LNCaP clone FGC (cell line): ENCODE measurements around the gene MYPOP.

Experiments
- DNase-seq: peaks from one replicate; pipeline ENCODE4 v3.0.0-alpha.2; 2011; ENCODE audit warnings: low read depth
- H3K4me3 ChIP-seq: 2 replicates; pipeline ENCODE4 v1.5.1; 2011; ENCODE audit warnings: mild to moderate bottlenecking, low read depth, low read length, control low read depth
- TF ChIP-seq, protein P1 (sequence below): IDR thresholded peaks from 2 replicates; pipeline ENCODE4 v1.5.1; 2012; ENCODE audit warnings: mild to moderate bottlenecking; ENCODE audit not compliant: control insufficient read depth, insufficient read depth; ENCODE audit errors: extremely low read depth

MYPOP gene

DNA sequence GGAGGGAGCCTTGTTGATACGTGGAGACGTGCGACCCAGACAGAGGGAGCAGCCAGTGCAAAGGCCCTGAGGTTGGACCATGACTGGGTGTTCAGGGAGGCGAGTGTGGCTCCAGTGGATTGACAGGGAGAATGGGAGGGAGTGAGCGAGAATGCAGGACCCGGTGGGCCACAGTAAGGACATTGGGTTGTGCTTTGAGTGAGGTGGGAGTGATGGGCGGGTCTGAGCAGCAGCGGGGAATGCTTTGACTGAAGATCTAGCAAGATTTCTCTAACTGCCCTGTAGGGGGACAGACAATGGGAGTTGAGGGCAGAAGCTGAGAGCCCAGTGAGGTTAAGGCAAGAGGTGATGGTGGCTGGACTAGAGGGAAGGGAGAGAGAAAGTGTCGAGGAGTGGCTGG is 19.9 kb upstream of the MYPOP start:
- no peak overlapping the region for H3K4me3 ChIP-seq
- TF ChIP-seq, protein P1, sequence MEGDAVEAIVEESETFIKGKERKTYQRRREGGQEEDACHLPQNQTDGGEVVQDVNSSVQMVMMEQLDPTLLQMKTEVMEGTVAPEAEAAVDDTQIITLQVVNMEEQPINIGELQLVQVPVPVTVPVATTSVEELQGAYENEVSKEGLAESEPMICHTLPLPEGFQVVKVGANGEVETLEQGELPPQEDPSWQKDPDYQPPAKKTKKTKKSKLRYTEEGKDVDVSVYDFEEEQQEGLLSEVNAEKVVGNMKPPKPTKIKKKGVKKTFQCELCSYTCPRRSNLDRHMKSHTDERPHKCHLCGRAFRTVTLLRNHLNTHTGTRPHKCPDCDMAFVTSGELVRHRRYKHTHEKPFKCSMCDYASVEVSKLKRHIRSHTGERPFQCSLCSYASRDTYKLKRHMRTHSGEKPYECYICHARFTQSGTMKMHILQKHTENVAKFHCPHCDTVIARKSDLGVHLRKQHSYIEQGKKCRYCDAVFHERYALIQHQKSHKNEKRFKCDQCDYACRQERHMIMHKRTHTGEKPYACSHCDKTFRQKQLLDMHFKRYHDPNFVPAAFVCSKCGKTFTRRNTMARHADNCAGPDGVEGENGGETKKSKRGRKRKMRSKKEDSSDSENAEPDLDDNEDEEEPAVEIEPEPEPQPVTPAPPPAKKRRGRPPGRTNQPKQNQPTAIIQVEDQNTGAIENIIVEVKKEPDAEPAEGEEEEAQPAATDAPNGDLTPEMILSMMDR: no peak
- no peak for DNase-seq

DNA sequence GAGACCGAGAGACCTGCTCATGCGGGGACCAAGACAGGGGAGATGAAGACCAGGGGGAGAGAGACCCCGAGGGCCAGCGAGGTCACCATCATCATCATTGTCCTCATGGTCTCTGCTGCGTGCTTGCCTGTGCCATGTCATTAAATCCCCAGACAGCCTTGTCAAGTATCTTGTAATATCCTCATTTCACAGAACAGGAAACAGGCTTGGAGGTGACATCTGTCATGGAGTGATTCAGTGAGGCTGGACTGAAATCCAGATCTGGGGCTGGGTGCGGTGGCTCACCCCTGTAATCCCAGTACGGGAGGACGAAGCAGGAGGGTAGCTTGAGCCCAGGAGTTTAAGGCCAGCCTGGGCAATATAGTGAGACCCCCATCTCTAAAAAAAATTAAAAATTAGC is 18.0 kb upstream of the MYPOP start:
- TF ChIP-seq, protein P1: no peak
- DNase-seq: no peak
- no peak overlapping the region for H3K4me3 ChIP-seq

DNA sequence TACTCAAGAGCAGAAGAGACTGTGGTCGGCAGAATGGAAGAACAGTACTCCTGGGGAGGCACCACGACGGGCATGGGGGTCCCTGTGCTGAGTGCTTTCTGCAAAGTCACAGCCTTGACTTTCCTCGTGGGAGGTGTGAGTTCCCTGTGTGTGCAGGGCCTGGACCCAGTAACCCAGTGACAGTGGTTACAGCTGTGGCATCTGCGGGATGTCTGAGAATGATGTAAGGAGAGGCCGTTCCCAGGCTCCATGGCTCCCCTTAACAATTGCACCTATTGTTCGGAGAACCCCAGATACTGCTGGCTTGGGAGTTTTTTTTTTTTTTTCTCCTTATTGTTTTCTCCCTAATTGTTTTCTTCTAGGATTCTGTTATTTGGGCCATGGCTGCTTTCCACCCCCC is 17.3 kb upstream of the MYPOP start:
- no peak overlapping the region for H3K4me3 ChIP-seq
- TF ChIP-seq, protein P1: no peak
- no peak for DNase-seq

DNA sequence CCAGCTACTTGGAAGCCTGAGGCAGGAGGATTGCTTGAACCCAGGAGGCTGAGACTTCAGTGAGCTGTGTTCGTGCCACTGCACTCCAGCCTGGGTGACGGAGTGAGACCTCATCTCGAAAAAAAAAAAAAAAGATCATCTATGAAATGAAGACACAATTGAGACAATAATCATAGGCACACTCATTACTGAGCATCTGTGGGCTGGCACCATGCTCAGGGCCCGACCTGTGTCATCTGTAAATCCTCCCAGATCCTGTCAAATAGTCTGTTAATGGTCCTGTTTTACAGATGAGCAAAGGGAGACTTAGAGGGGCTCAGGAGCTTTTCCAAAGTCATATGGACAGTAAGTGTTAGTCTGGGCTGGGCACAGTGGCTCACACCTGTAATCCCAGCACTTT is 16.3 kb upstream of the MYPOP start:
- no peak overlapping the region for H3K4me3 ChIP-seq
- TF ChIP-seq, protein P1: no peak
- DNase-seq: no peak

DNA sequence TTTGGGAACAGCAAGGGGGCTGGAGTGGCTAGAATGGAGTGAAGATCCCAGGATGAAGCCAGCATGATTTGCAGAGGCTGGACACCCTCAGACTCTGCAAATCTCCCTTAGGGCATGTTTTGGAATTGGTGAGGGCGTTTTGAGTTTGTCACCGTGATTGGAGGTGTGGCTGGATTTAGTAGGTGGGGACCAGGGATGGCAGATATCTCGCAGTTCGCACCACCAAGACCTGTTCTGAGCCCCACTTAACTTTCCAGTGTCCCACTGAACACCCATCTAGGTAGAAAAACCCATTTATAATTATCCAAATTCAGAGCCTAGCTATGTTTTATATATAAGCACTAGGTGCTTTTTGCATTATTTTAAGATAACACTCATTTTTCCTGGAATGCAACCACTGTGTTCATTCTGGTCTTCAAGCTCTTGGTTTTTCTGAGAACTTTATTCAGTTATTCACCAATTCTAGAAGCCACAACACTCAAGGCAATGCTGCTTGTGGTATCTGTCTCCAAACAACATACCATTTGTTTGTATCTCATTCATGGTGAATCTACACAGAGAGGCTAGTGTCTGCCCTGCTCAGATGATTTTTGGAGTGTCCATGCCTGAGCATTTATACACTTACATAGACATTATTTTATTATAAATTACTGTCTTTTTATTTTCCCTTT is 15.1 kb upstream of the MYPOP start:
- H3K4me3 ChIP-seq: no peak overlapping the region
- DNase-seq: no peak
- TF ChIP-seq, protein P1: no peak

DNA sequence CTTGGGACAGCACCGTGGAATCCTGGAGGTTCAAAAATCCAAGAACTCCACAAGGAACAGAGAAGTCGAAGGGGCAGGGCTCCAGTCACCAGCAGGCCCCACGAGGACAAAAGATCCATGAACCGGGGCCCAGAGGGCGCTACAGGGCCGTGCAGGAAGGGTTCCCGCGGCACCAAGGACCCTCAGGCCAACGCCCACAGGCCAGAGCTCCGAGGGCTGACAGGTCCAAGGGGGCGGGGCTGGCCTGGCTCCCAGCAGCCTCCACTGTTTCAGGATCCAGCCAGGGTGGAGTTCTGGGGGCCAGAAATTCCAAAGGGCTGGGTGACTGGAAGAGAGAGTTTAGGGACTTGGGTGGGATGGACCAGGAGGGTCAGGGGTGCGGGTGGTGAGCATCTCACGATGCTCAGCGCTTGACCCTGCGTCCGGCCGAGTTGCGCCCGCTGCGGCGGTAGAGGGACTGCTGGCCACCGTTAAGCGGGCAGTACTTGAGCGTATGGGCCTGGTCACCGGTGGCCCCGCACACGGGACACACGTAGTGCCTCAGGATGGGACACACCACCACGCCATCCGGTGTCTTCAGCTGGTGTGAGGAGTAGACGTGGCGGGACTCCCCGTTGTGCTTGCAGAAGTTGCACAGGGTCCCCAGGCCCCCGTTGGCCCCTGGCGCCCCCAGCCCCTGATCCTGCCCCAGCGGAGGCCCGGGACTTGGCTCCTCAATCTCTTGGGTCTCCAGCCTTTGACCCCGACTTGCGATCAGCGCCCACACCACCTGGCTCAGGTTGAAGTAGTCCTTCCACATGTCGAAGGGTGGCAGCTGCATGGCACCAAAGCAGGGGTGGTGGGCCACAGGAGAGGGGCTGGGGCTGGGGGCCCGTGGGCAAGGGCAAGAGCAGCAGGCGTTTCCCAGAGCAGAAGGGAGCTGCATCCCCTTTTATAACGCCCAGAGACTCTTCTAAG is 11.7 kb upstream of the MYPOP start, which contains the start of gene NANOS2:
NANOS2 (minus strand) TSS at position 905 of the 957 bp plus-strand sequence; CDS start at position 820, 85 bp downstream.
- no peak for DNase-seq
- TF ChIP-seq, protein P1: no peak

More for the DNA sequence above, 11.7 kb upstream of the MYPOP start, which contains the start of gene NANOS2:
- no peak within 1 kb of the TSS for H3K4me3 ChIP-seq
